ENCODE data around the gene CBR3.

DNA sequence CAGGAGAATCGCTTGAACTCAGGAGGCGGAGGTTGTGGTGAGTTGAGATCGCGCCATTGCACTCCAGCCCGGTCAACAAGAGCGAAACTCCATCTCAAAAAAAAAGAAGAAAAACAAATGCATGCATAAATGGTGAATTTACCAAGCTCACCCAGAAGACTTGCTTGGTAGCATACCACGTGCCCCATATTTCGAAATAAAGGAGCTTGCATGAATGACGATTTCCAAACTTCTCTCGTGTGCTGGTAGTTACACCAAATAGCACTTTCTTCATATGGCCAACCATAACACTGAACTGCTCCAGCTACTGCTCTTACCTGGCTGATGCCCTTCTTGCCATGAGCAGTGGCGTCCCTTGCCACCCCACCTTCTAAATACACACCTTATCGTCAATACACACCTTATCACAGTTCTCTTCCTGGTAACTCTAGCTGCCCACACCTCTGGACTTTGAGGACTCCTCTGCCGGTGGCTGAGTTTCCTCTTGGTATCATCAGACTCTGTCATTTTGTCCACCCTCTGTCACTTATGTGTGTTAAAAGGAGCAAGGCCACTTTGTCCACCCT, 24.6 kb downstream of the CBR3 start:
- TF ChIP-seq CTCF (conservative IDR thresholded peaks at IDR 0.05; ENCODE audit: low read depth in 2 of 2) = no peak
- TF ChIP-seq EZH2 (IDR thresholded peaks at IDR 0.05; ENCODE audit: low read depth, unreplicated experiment) = no peak
- TF ChIP-seq POLR2AphosphoS5 (IDR thresholded peaks at IDR 0.05; ENCODE audit: low read depth) = no peak
- TF ChIP-seq ZNF462 (CRISPR knock-in tag; IDR thresholded peaks at IDR 0.05) = no peak
- no peak for TF ChIP-seq REST (IDR thresholded peaks at IDR 0.05; ENCODE audit: unreplicated experiment)
- TF ChIP-seq CREB1 (CRISPR knock-in tag; IDR thresholded peaks at IDR 0.05; ENCODE audit: low read depth) = no peak

Data from GM23338 (cell line).